ENCODE measurements around the gene NAPEPLD.

- TF ChIP-seq CTCF (IDR thresholded peaks at IDR 0.05) (no peak), POLR2AphosphoS5 (IDR thresholded peaks at IDR 0.05) (no peak), POLR2A (IDR thresholded peaks at IDR 0.05) (no peak), EP300 (IDR thresholded peaks at IDR 0.05) (no peak)
Observed at GRCh38 chr7:103063895-103064294, 85.0 kb downstream of the NAPEPLD start.
